Measurements from ENCODE around the gene ZFAND3. TPM values are rescaled to one million over a fixed set of nuclear protein-coding genes. Genes with fewer than 3 reads are reported as not detected.
A peak's percentile ranks its signal among the peaks of the same experiment; 100 is the strongest.

Gene ZFAND3
- polyA plus RNA-seq, 3 donors, result 11.5 to 21.1 (median 11.7) TPM

DNA sequence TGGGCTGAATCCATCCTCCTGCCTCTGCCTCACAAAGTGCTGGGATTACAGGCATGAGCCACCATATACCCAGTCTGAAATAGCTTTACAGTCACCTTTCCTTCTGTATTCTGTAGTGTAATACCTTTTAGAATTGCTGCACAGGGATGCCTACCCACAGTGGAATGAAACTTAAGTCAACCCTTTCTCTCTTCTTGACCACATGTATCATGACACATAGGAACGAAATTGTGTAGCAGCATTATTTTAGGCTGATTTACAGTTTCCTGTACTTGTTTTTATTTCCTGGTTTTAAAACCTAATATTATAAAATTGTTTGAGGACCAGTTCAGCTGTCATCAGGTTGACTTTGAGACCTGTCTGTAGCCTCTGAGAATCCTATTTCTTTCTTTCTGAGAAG is 297.8 kb downstream of the ZFAND3 start:
- H3K27ac ChIP-seq (ENCODE audit: low read depth in 1 of 2, low read length in 2 of 2), result no peak overlapping the region
- Mint-ChIP-seq H3K4me1 (no peaks in the 10 kb centered on the region), H3K27me3 (ENCODE audit: low read depth in 3 of 3) (no peaks in the 10 kb centered on the region), H3K36me3 (peaks cover 63 to 68% of the 10 kb centered on the region in 2 donors), H3K27ac (no peak overlapping the region), H3K4me3 (no peak overlapping the region), H3K9me3 (peaks cover 0 to 5% (median 0%) of the 10 kb centered on the region in 7 donors)
- no peak overlapping the region for H2AFZ ChIP-seq (ENCODE audit: insufficient read depth, low read depth, low read length, poor library complexity, severe bottlenecking)
- TF ChIP-seq, protein P1, sequence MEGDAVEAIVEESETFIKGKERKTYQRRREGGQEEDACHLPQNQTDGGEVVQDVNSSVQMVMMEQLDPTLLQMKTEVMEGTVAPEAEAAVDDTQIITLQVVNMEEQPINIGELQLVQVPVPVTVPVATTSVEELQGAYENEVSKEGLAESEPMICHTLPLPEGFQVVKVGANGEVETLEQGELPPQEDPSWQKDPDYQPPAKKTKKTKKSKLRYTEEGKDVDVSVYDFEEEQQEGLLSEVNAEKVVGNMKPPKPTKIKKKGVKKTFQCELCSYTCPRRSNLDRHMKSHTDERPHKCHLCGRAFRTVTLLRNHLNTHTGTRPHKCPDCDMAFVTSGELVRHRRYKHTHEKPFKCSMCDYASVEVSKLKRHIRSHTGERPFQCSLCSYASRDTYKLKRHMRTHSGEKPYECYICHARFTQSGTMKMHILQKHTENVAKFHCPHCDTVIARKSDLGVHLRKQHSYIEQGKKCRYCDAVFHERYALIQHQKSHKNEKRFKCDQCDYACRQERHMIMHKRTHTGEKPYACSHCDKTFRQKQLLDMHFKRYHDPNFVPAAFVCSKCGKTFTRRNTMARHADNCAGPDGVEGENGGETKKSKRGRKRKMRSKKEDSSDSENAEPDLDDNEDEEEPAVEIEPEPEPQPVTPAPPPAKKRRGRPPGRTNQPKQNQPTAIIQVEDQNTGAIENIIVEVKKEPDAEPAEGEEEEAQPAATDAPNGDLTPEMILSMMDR (IDR thresholded peaks at IDR 0.05), result no peak
- no peak overlapping the region for H3K9ac ChIP-seq (ENCODE audit: insufficient read depth, low read length, poor library complexity, severe bottlenecking)
- H3K4me2 ChIP-seq (replicated peaks; ENCODE audit: extremely low read depth, low read length, poor library complexity, severe bottlenecking), result no peak overlapping the region
- H3K79me2 ChIP-seq (ENCODE audit: insufficient read depth, low read length), result no peaks in the 10 kb centered on the region
- peaks cover 95% of the 10 kb centered on the region for H4K20me1 ChIP-seq (ENCODE audit: insufficient read depth, low read length)
- DNase-seq, result no peak
- no peak overlapping the region for H3K4me3 ChIP-seq (replicated peaks in 1 of 3; ENCODE audit: low read depth in 2 of 3, low read length in 3 of 3)
- H3K9me3 ChIP-seq (replicated peaks in 1 of 2; ENCODE audit: control insufficient read depth in 1 of 2, insufficient read depth in 1 of 2, low read length in 2 of 2), result no peaks in the 10 kb centered on the region
- peaks cover 27 to 75% of the 10 kb centered on the region in 2 donors for H3K36me3 ChIP-seq (replicated peaks in 1 of 2; ENCODE audit: control insufficient read depth in 1 of 2, insufficient read depth in 2 of 2, low read length in 2 of 2)
- WGBS (ENCODE audit: insufficient coverage), result no CpG with 5 or more reads among the region's 1 CpG
- intact Hi-C loops (cut with micrococcal nuclease), result no loop called here
- H3K4me1 ChIP-seq (ENCODE audit: control insufficient read depth in 1 of 2, insufficient read depth in 2 of 2, low read length in 2 of 2), result no peaks in the 10 kb centered on the region
- H3K27me3 ChIP-seq (ENCODE audit: control insufficient read depth in 2 of 2, insufficient read depth in 2 of 2, low read length in 2 of 2), result no peaks in the 10 kb centered on the region

DNA sequence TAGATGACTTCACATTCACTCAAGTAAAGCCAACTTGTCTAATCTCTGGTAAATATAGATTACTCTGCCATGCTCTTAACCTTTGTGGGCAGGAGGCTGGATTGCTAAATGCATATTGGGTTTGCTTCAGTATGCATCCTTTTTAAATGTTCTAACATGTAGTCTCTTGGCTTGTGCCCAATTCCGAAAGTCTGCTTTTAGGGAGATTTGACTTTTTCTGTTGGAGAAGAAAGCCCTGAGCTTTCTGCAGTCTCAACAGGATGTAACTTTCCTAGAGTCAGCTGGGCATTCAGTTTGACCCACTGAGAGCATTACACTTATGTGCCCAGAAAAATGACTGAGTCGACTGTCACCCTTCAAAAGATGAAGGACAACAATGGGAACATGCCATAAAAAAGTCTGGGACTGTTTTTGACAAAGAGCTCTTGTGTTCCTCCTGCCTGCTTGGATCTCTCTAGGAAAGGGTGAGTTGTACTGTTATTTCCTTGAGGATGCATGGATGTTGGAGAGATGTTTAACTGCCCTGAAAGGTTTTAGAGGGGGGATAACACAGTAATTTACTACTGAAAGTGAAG is 299.4 kb downstream of the ZFAND3 start:
- Histone ChIP-seq H3K4me2 (replicated peaks; ENCODE audit: extremely low read depth, low read length, poor library complexity, severe bottlenecking) (no peak overlapping the region), H3K27ac (ENCODE audit: low read depth in 1 of 2, low read length in 2 of 2) (no peak overlapping the region), H3K36me3 (replicated peaks in 1 of 2; ENCODE audit: control insufficient read depth in 1 of 2, insufficient read depth in 2 of 2, low read length in 2 of 2) (peaks cover 38 to 83% of the 10 kb centered on the region in 2 donors), H3K9me3 (replicated peaks in 1 of 2; ENCODE audit: control insufficient read depth in 1 of 2, insufficient read depth in 1 of 2, low read length in 2 of 2) (no peaks in the 10 kb centered on the region), H3K79me2 (ENCODE audit: insufficient read depth, low read length) (no peaks in the 10 kb centered on the region), H3K4me1 (ENCODE audit: control insufficient read depth in 1 of 2, insufficient read depth in 2 of 2, low read length in 2 of 2) (no peaks in the 10 kb centered on the region), H2AFZ (ENCODE audit: insufficient read depth, low read depth, low read length, poor library complexity, severe bottlenecking) (no peak overlapping the region), H3K9ac (ENCODE audit: insufficient read depth, low read length, poor library complexity, severe bottlenecking) (no peak overlapping the region), H4K20me1 (ENCODE audit: insufficient read depth, low read length) (peaks cover 88% of the 10 kb centered on the region), H3K4me3 (replicated peaks in 1 of 3; ENCODE audit: low read depth in 2 of 3, low read length in 3 of 3) (no peak overlapping the region), H3K27me3 (ENCODE audit: control insufficient read depth in 2 of 2, insufficient read depth in 2 of 2, low read length in 2 of 2) (no peaks in the 10 kb centered on the region)
- WGBS (ENCODE audit: insufficient coverage), result 100% methylated on average over 2 of the region's 2 CpGs
- Mint-ChIP-seq H3K36me3 (peaks cover 72 to 74% of the 10 kb centered on the region in 2 donors), H3K27me3 (ENCODE audit: low read depth in 3 of 3) (no peaks in the 10 kb centered on the region), H3K4me3 (no peak overlapping the region), H3K4me1 (no peaks in the 10 kb centered on the region), H3K27ac (peak overlapping the region in 3 of 7 donors; percentile 6 to 42 (median 8)), H3K9me3 (peaks cover 0 to 5% (median 0%) of the 10 kb centered on the region in 7 donors)
- no peak for DNase-seq
- intact Hi-C loops (cut with micrococcal nuclease), result no loop called here
- TF ChIP-seq, protein P1 (IDR thresholded peaks at IDR 0.05), result no peak

Measured in CD14-positive monocyte (primary cell).